AG04449 (cell line): ENCODE data around the gene PPCS.

ENCODE experiments used
- CTCF ChIA-PET: fragments of 350-600 bp; formaldehyde crosslinking; extraction: SDS; loops from one replicate; lab custom pipeline; 2021; ENCODE audit warnings: antibody characterized with exemption; lab: Yijun Ruan, JAX
- POLR2A ChIA-PET: fragments of 400-600, 350-600 bp; formaldehyde crosslinking; extraction: SDS; loops from one replicate; lab custom pipeline; 2020; ENCODE audit warnings: antibody characterized with exemption, inconsistent platforms; lab: Yijun Ruan, JAX
- DNase-seq: peaks from one replicate; pipeline ENCODE4 v3.0.0-alpha.2; 2010; ENCODE audit warnings: low read depth, low spot score
- H3K4me3 ChIP-seq: 2 replicates; pipeline ENCODE4 v1.5.1; 2011; ENCODE audit warnings: low read depth, mild to moderate bottlenecking, control low read depth, low read length
- TF ChIP-seq, protein P1 (sequence below): IDR thresholded peaks from one replicate; pipeline ENCODE4 v1.5.1; 2011; ENCODE audit warnings: mild to moderate bottlenecking, moderate library complexity, low read length, control low read depth, inconsistent platforms; ENCODE audit not compliant: insufficient read depth; ENCODE audit errors: missing control alignments

The PPCS gene

GRCh38 chr1:42439940-42440339, 16.4 kb upstream of the PPCS start:
- ChIA-PET POLR2A (interaction anchor here (1.2 kb wide), 1 partner anchor 24 kb away, joined by 5 read pairs; no protein-coding TSS in a partner anchor), CTCF (interaction anchor here (1.3 kb wide), 1 partner anchor 9 kb away, joined by 3 read pairs; no protein-coding TSS in a partner anchor)
- no peak for DNase-seq
- TF ChIP-seq, protein P1, sequence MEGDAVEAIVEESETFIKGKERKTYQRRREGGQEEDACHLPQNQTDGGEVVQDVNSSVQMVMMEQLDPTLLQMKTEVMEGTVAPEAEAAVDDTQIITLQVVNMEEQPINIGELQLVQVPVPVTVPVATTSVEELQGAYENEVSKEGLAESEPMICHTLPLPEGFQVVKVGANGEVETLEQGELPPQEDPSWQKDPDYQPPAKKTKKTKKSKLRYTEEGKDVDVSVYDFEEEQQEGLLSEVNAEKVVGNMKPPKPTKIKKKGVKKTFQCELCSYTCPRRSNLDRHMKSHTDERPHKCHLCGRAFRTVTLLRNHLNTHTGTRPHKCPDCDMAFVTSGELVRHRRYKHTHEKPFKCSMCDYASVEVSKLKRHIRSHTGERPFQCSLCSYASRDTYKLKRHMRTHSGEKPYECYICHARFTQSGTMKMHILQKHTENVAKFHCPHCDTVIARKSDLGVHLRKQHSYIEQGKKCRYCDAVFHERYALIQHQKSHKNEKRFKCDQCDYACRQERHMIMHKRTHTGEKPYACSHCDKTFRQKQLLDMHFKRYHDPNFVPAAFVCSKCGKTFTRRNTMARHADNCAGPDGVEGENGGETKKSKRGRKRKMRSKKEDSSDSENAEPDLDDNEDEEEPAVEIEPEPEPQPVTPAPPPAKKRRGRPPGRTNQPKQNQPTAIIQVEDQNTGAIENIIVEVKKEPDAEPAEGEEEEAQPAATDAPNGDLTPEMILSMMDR: no peak
- H3K4me3 ChIP-seq: no peak overlapping the region

DNA sequence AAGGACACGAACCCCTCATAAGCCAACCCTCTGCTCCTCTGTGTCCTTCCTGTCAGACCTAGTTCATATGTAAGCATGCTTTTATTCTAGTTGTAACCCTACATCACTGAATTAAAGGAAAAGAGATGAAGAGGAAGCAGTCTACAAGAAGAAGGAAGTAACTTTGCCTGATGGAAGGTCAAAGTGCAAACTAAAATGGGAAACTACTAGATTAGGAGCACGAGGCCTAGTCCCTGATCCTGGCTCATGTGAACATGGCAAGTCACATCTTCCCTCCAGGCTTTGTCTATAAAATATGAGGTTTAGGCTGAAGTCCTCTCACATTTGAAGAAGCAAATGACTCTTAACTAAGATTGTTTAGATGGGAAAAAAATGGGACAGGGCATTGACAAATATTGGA, 13.7 kb upstream of the PPCS start:
- no peak overlapping the region for H3K4me3 ChIP-seq
- POLR2A ChIA-PET: no interaction called here
- CTCF ChIA-PET: no interaction called here
- no peak for DNase-seq
- TF ChIP-seq, protein P1: no peak

GRCh38 chr1:42449256-42449655, 7.1 kb upstream of the PPCS start:
- ChIA-PET CTCF (no interaction called here), POLR2A (no interaction called here)
- TF ChIP-seq, protein P1: no peak
- no peak for DNase-seq
- no peak overlapping the region for H3K4me3 ChIP-seq

DNA sequence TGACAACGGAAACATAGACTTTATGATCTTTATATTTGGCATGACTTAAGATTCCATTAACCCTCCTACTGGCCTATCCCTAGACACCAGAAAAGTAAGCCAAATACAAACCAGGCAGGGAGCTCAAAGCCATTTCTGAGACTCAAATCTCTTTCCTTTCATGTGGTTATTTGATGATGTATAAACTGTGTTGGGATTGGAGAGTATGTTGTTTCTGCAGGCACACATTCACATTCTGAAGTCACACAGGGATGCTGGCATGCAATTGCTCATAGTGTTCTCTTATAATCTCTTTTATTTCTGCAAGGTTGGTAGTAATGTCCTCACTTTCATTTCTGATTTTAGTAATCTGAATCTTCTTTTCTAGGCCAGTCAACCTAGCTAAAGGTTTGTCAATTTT, 6.3 kb upstream of the PPCS start:
- TF ChIP-seq, protein P1: no peak
- CTCF ChIA-PET: no interaction called here
- no peak for DNase-seq
- no peak overlapping the region for H3K4me3 ChIP-seq
- POLR2A ChIA-PET: no interaction called here

- TF ChIP-seq, protein P1: no peak
- CTCF ChIA-PET: no interaction called here
- POLR2A ChIA-PET: no interaction called here
- no peak overlapping the region for H3K4me3 ChIP-seq
- no peak for DNase-seq
Observed at GRCh38 chr1:42453386-42453785, 3.0 kb upstream of the PPCS start.

DNA sequence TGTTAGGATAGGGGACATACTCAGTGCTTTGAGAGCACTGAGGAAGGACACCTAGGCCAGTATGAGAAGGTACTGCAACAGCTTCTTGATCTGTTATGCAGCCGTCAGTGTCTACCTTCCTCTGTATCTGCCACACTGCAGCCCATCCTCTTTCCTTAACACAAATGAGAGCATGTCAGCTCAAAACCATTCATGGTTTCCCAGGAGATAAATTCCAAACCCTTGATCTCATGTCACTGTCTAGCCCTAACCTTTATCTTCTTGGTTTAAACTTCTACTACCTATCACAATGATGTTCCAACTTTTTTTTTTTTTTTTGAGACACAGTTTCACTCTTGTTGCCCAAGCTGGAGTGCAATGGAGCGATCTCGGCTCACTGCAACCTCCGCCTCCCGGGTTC, 1.9 kb upstream of the PPCS start:
- TF ChIP-seq, protein P1: no peak
- no peak overlapping the region for H3K4me3 ChIP-seq
- CTCF ChIA-PET: no interaction called here
- DNase-seq: no peak
- POLR2A ChIA-PET: no interaction called here
